Left cardiac atrium (tissue), 4 donors: ENCODE results near the gene ACKR3. TPM values are rescaled to one million over a fixed set of nuclear protein-coding genes. Genes with fewer than 3 reads are reported as not detected.
A peak's percentile ranks its signal among the peaks of the same experiment; 100 is the strongest.

Experiments used
- ATAC-seq, 2 donors: fragments of 200-7000 bp; cut with Tn5 transposase; one replicate each; pipeline ENCODE4 v1.9.1; 2020; ENCODE audit warnings: mild to moderate bottlenecking in 2 of 2, moderate library complexity in 2 of 2
- DNase-seq: peaks from one replicate; pipeline ENCODE4 v3.0.0-alpha.2; 2020
- intact Hi-C, 2 donors: fragments of 100-400 bp; cut with DNase I; formaldehyde crosslinking; loops; one replicate each; pipeline versions ENCODE4 v1.14.1 to v1.15.1; 2022 to 2023
- total RNA-seq, 2 donors: library from RNA; stranded (reverse); fragmentation: NEBNext Ultra II Directional; extraction: Animal tissue kit (Norgen Biotek cat#: 25700); gene quantifications; one replicate each; pipeline ENCODE4 v1.2.1, GENCODE V29; 2021
- donor health status: DM: no; HTN: yes; CAD: no.
- donor health status: DM: no; HTN: yes; CAD: no; lungs with severe emphysema.
- donor health status: DM: yes; HTN: yes; CAD: no.
- donor health status: Dilated cardiomyopathy.

The ACKR3 gene
- total RNA-seq, 2 donors from 2014 or later = 27.4 to 46.4 TPM

DNA sequence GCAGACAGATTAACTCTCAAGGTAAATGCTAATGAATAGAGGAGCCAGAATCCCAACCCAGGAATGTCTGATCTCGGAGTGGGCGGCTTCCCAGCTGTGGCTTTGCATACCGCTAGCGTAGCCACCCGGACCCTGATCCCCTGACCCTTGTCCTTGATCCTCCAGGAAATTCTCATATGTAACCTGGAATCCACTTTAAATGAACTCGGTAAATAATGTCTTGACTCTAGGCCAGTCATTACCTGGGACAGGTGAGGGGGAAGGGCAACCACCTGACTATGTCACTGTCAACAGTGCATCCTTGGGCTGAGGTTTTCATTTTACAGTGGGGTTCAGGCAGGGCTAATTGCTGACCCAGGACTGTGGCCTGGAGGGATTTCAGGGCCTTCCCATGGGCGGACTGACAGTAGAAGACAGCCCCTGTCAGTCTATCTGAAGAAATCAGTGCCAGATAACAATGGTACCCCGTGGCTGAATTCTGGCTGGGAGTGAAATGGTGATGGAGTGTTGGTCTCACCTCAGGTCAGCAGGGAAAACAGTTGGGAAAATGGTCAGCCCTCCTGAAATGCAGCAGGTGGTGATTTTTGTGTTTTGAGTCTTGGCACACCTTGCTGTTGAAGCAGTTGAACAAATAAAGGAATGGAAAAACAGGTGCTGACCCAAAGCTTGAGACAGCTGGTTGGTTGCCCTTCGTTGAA, 9.6 kb downstream of the ACKR3 start:
- no peak for DNase-seq
- intact Hi-C loops = no loop called here
- no peak for ATAC-seq

DNA sequence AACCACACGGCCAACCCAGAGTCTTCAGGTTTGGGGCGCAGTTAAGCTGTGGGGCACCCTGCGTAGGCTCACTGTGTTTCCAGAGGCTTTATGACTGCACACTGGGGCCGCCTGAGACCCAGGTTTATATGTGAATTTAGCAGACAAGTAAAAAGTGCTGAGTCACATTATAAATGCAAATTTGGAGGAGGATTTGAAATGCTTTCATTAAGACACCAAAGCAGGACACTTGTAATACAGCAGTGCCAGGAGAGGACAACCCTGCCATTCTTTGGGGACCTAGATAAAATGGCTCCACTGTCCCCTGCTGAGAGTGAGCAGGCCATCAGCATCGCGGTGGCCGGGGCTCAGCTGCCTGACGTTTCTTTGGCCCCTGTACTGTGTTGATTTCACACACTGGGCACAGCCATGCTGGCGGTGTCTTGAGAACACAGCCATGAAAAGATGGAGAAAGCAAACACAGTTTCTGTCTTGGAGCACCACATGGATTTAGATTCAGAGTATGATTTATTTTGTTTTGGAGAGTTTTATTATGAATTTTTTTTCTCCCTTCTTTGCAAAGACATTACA, 10.2 kb downstream of the ACKR3 start:
- intact Hi-C loops = no loop called here
- peak in 1 of 2 donors; percentile 21 for ATAC-seq
- no peak for DNase-seq

DNA sequence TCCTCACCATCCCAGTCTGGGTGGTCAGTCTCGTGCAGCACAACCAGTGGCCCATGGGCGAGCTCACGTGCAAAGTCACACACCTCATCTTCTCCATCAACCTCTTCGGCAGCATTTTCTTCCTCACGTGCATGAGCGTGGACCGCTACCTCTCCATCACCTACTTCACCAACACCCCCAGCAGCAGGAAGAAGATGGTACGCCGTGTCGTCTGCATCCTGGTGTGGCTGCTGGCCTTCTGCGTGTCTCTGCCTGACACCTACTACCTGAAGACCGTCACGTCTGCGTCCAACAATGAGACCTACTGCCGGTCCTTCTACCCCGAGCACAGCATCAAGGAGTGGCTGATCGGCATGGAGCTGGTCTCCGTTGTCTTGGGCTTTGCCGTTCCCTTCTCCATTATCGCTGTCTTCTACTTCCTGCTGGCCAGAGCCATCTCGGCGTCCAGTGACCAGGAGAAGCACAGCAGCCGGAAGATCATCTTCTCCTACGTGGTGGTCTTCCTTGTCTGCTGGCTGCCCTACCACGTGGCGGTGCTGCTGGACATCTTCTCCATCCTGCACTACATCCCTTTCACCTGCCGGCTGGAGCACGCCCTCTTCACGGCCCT, 11.2 kb downstream of the ACKR3 start:
- intact Hi-C loops = no loop called here
- no peak for DNase-seq
- no peak for ATAC-seq

DNA sequence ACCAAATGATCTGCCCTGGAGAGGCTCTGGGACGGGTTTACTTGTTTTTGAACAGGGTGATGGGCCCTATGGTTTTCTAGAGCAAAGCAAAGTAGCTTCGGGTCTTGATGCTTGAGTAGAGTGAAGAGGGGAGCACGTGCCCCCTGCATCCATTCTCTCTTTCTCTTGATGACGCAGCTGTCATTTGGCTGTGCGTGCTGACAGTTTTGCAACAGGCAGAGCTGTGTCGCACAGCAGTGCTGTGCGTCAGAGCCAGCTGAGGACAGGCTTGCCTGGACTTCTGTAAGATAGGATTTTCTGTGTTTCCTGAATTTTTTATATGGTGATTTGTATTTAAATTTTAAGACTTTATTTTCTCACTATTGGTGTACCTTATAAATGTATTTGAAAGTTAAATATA, 11.9 kb downstream of the ACKR3 start:
- intact Hi-C loops = no loop called here
- ATAC-seq (no peak), DNase-seq (no peak)

DNA sequence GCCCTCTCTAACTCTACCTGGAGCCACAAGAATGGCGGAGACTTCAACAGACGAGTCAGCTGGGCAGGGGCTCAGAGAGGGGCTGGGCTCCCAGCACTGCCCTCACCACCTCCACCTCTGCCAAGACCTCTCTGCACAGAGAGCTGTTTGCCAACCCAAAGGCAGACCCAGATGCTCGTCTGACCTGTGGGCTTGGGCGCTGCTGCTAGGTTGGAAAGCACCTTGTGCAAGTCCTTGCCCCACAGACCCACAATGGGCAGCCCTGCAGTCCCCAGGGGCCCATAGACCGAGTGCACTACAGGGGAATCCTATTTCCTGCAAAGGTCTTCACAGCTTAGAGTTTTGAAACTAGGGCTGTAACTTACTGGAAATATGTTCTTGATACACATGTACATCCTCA, 13.3 kb downstream of the ACKR3 start:
- ATAC-seq (no peak), DNase-seq (no peak)
- intact Hi-C loops = no loop called here

DNA sequence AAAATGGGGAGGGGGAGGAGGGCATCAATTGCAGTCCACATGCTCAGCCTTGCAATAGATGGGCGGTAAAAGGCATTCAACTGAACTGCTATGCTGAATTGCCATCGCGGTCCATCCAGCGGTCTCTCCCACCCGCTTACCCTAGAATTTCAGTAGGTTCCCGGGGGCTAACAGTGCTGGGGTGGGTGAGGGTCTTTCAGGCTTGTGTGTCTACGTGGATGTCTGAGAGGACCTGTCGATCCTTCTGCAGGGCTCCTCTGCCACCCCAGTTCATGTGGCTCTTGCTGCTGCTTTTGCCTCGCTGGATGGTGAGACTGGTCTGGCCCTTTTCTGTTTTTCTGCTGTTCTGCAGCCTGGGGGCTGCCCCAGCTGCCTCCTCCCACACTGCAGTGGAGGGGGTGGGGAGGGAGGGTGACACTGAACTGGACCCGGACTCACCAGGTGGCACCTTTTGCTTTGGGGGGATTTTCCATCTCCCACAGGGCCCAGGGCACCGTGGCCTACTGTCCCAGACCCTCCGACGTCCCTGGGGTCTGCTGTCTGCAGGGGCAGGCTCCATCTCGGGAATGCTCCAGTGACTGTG, 14.1 kb downstream of the ACKR3 start:
- intact Hi-C loops = no loop called here
- ATAC-seq (no peak), DNase-seq (no peak)

DNA sequence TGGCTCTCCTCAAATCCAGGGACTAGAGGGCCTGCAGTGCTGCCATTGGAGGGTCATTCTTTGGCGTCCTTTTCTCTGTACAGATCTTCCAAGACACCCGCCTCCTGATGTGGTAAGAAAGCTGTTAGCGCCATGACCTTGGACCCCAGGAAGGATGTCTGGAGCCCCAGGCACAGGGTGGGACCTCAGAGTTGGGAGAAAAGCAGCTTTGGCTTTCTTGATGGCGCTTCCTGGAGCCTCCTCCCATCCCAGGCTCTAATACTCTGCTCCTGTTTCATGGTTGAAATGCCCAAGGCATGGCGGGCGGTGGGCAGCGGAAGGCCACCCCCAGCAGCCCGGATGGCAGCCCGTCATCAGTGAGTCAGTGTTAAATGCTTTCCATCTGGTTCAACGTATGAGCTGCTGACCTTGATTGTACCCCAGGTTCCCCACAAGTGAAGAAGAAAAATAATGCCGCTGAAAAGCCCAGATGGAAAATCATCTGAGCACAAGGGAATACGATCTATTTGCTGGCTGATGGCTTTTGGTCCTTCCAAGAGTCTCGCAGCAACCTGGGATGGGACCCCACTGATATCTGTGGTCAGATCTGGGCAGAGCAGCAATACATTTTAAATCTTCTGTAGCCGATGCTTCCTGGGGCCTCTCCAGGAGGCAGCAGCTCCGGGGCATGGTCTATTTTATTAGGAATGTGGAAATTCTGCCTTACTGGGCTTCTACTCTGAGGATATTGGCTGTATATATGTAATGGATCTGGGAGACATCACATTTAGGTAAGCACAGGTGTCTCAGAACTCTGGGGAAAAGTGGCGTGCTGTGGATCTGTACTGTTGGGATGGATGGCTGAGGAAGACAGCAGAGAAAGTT, 15.1 kb downstream of the ACKR3 start:
- ATAC-seq = peak in 1 of 2 donors; percentile 8
- intact Hi-C loops = no loop called here
- no peak for DNase-seq

DNA sequence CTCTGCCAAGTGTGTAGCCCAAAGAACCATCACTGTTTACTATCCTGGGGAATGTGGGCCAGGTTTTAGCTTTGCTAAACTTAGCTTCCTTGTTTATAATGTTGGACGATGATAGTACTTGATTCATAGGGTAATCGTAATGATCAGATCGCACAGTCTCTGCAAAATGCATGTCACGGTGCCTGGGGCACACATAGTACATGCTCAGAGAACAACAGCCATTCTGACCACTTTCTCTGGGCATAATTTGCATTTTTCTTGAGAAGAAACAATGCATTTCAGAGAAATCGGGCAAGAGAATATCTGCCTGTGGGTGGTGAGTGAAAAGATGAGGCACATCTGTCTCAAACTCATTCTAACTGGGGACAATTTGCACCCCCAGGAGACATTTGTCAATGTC, 16.3 kb downstream of the ACKR3 start:
- DNase-seq (no peak), ATAC-seq (no peak)
- intact Hi-C loops = no loop called here

DNA sequence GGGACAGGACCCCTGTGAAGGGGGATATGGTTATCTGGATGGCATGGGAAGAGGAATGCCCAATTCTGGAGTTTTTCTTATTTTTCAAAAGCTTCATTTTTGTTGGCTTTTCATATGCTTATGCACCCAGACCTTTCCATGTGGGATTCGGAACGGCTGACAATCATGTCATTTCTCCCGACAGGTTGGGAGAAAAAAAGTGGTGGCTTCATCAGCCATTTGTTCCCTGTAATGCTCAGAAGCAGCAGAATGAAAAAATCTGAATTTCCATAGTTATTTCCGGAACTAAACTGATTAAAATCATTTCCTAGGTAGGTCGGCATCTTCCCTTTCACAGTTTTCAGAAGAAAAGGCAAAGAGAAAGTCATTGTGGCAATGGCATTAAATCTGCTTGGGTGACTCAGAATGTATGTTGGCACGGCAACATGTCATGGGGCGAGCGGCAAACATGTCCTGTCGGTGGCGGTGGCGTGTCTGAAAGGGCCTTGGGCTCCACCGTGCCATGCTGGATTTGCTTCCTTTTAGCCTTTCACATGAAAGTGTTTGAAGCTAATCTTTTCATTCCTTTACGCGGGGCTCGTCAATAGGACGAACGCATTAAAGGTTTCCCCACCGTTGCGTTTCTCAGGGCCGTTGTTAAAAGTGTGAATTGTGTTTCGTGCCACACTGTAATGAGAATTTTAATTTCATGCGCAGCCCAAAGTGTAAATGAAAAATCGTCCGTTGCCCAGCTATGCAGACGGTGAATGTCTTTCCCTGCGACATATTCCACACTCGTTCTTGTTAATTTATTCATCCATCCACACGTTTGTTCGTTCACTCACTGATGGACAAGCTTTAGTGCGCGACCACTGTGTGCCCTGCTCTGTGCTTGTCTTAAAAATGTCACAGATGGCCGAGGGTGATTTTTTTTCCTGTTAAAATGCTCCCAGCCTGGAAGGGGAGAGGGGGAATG, 18.5 kb downstream of the ACKR3 start:
- ATAC-seq = no peak
- intact Hi-C loops = no loop called here

DNA sequence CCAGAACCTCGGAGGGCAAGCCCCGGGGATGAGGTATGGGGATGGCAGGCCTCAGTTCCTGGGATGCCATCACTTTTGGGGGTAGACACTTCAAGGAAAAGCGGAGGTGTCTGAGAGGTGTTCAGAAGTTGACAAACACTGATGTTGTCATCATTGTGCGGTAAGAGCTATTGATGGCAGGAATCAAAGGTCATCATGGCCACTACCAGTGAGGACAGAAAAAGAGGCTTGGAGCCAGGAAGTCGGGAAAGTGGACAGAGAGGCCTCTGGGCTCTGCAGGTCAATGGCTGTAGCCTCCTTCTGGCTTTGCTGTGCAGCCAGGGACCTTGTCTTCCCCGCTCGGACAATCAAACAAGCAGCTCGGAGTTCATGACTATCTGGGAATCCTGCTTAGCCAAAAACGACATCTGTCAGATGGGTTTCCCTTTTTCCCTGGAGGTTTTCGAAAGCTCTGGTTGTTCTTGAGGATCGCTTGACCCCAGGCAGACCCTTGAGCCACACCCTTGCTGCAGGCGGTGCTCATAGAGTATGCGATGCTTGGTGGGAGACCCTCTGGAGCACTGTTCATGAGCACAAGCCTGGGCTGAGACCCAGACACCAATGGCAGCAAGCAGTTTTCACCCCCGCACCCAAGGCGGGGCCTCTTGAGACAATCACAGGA, 19.4 kb downstream of the ACKR3 start:
- ATAC-seq (no peak), DNase-seq (no peak)
- intact Hi-C loops = no loop called here

More for the DNA sequence above, 18.5 kb downstream of the ACKR3 start:
- DNase-seq = no peak

DNA sequence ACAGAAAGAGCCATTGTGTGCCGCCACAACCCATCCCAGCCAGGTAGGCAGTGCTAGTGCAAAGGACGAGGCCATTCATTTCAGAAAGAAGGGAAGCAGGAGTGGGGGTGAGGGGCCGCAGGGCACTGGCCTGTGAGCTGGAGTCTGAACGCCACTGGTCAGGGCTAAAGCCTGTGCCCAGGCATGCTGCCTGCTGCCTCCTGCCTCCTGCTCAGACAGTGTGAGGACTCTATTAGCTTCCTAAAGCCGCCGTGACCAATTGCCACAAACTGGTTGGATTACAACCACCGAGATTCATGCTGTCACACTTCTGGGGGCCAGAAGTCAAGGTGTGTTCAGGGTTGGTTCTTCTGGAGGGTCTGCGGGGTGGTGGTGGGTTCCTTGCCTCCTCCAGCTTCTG, 21.2 kb downstream of the ACKR3 start:
- ATAC-seq (no peak), DNase-seq (no peak)
- intact Hi-C loops = no loop called here

DNA sequence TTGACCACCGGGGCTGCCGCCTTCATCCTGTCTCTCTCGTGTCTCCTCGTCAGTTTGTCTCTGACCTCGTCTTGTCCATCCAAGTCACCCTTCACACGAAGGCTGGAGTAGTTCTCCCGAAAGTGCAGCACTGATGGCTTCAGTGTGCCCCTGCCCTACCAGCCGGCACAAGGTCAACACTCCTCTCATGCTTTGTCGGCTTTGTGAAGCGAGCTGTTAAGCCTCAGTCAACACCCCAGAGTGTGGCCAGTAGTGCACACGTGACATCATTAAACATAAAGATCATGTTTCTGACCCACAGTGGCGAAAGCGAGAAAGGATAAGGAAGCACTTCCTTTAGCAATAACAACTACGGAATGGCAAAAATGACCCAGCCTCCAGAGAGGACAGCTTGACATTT, 23.2 kb downstream of the ACKR3 start:
- no peak for DNase-seq
- intact Hi-C loops = no loop called here
- ATAC-seq = peak; percentile 62 to 89

DNA sequence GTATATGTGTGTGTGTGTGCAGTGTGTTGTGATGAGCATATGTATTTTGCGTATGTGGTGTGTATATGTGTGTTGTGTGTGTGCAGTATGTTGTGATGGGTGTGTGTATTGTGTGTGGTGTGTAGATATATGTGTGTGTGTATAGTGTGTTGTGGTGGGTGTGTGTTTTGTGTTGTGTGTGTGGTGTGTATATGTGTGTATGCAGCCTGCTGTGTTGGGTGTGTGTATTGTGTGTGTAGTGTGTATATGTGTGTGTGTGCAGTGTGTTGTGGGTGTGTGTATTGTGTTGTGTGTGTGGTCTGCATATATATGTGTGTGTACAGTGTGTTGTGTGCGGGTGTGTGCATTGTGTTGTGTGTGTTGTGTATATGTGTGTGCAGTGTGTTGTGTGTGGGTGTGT, 23.9 kb downstream of the ACKR3 start:
- ATAC-seq = no peak
- intact Hi-C loops = no loop called here
- DNase-seq = no peak

DNA sequence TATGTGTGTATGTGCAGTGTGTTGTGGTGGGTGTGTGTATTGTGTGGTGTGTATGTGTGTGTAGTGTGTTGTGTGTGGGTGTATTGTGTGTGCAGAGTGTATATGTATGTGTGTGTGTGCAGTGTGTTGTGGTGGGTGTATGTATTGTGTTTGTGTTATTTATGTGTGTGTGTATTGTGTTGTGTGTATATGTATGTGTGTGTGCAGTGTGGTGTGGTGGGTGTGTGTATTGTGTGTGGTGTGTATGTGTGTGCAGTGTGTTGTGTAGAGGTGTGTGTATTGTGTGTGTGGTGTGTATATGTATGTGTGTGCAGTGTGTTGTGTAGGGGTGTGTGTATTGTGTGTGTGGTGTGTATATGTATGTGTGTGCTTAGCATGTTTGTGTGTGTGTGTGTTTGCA, 24.3 kb downstream of the ACKR3 start:
- no peak for DNase-seq
- ATAC-seq = no peak
- intact Hi-C loops = no loop called here

DNA sequence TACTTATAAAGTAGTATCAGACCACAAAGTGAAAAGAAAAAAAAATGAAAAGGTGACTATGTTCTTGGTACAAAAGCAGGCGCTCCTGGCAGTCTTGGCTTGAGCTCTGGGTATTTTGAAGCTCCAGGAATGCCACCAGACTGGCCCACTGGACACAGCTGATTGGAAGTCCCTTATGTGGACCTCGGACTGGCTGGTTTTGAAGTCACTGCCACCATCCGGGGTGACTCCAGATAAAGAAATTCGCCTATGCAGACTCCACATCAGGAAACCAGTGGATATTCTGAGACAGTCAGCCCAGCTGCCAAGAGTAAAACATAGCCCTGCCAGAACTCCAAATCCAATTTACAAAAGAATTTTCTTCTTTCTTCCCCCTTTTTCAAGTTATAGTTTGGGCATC, 28.0 kb downstream of the ACKR3 start:
- ATAC-seq (no peak), DNase-seq (no peak)
- intact Hi-C loops = no loop called here

DNA sequence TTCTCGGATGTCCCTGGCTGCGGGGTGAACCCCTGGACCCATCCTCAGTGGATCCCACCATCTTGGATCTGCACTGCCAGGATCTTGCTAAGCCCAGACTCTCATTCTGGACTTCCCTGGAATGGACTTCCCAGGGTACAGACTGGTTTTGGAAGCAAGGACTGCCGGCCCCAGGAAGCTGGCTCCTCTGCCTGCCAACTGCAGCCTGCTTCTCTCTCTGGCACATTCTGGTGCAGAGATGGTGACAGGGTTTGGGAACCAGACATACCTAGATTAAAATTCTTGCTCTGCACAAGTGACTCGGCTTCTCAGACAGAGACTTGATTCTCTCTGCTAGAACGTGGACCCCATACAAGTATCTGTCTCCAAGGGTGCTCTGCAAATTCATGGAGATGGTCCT, 29.4 kb downstream of the ACKR3 start:
- DNase-seq = no peak
- no peak for ATAC-seq
- intact Hi-C loops = no loop called here

DNA sequence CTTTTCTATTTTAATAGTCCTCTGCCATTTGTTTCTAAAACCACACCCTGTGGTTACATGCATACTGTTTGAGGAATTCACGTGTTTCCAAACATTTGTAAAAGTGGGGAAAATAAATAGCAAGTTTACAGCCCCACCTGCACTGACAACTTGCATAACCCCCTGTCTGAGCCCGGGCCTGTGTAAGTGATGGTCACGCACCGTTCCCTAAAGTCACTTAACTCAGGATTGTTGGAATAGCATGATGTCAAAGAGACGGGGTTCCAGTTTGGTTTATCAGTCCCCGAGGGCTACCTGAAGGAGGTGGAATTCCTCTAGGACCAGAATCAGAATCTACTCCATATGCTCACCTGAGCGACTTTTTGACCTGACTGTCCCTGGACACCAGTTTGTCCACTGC, 30.5 kb downstream of the ACKR3 start:
- no peak for DNase-seq
- ATAC-seq = no peak
- intact Hi-C loops = no loop called here

DNA sequence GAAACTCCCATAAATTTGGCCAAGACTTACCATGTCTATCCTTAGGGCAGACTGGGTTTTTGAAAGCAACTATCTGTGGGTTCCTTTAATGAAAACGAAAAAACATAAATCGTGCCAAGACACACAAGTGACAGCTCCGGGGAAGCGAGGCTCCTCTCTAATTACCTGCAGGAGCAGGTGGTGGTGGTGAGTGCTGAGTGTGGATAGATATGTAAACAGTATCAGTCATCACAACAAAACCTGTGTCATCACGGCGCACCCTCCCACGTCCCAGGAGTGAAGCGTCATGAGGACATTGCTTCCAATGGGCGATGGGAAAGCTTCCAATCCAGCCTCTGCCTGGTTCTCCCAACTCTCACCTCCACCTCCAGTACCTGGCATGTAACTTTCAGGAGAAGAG, 31.3 kb downstream of the ACKR3 start:
- ATAC-seq (peak in 1 of 2 donors; percentile 28), DNase-seq (no peak)
- intact Hi-C loops = no loop called here
